HEK293T (cell line): ENCODE measurements around the gene SETD4.

Experiments
- BHLHE40 ChIP-seq: fragments of 450-650 bp; IDR thresholded peaks from 2 replicates; pipeline ENCODE4 v1.6.1; 2016; ENCODE audit warnings: mild to moderate bottlenecking, moderate library complexity, borderline replicate concordance
- ELF4 ChIP-seq: fragments of 450-650 bp; IDR thresholded peaks from 2 replicates; pipeline ENCODE4 v1.6.1; 2017; ENCODE audit warnings: antibody characterized with exemption
- FOXM1 ChIP-seq: fragments of 450-650 bp; IDR thresholded peaks from 2 replicates; pipeline ENCODE4 v1.6.1; 2017; ENCODE audit warnings: mild to moderate bottlenecking, borderline replicate concordance
- SUZ12 ChIP-seq: fragments of 450-650 bp; IDR thresholded peaks from 2 replicates; pipeline ENCODE4 v1.6.1; 2016; ENCODE audit warnings: mild to moderate bottlenecking
- TARDBP ChIP-seq: fragments of 450-650 bp; IDR thresholded peaks from 2 replicates; pipeline ENCODE4 v1.6.1; 2016
- TF ChIP-seq, protein P1 (sequence below): fragments of 450-650 bp; IDR thresholded peaks from 2 replicates; pipeline ENCODE4 v1.6.1; 2016

DNA sequence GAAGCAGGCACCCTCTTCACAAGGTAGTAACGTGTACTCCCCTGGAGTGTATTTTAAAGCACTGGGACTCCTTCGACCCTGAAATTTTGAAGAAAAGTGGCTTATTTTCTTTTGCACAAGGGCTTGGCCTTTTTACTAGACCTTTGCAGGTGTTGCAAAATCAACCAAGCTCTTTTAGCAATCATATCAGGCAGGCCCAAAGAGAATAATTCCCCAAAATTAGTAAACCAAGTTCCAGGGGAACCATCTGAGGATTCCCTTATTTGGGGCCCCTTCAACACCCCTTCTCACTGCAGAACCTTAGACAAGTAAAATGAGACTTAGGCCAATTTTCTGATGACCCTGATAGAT is 37.8 kb upstream of the SETD4 start:
- no peak for TF ChIP-seq ELF4
- TF ChIP-seq, protein P1, sequence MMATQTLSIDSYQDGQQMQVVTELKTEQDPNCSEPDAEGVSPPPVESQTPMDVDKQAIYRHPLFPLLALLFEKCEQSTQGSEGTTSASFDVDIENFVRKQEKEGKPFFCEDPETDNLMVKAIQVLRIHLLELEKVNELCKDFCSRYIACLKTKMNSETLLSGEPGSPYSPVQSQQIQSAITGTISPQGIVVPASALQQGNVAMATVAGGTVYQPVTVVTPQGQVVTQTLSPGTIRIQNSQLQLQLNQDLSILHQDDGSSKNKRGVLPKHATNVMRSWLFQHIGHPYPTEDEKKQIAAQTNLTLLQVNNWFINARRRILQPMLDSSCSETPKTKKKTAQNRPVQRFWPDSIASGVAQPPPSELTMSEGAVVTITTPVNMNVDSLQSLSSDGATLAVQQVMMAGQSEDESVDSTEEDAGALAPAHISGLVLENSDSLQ = no peak
- no peak for TF ChIP-seq SUZ12
- no peak for TF ChIP-seq TARDBP
- TF ChIP-seq FOXM1 = no peak
- TF ChIP-seq BHLHE40 = no peak
